Measurements from ENCODE around the gene ZSCAN16.

The ZSCAN16 gene

DNA sequence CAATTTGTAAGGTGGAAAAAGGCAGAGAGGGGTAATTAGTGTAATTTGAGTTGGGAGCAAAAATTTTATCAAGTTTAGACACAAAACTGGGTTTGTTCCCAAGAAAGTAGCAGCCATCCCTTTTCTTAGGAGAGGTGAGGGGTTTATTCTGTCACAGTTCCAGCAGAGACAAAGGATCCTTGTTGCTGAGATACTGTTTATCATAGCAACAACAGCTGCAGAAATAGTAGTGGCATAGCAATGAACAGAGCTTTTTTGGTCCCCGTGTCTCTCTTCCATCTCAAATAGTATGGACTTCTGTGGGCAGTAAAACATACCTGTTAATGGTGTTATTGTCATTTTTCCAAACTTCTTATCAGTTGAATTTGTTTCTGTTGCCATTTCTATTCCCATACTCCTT lies 41.2 kb downstream of the ZSCAN16 start:
- H3K27ac ChIP-seq, result no peak overlapping the region
- DNase-seq (ENCODE audit: low read depth, low spot score), result no peak

DNA sequence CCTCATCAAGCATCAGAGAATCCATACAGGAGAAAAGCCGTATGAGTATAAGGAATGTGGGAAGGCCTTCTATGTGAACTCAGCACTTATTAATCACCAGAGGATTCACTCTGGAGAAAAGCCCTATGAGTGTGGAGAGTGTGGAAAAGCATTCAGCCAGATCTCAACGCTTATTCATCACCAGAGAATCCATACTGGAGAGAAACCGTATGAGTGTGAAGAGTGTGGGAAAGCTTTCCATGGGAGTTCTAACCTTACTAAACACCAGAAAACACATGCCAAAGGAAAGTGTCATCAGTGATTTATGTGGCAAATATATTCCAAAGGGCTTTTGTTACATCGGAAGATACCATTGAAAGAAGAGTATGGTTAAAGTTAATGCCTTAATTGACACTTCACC lies 42.7 kb downstream of the ZSCAN16 start:
- peak overlapping the region; percentile 14 for H3K27ac ChIP-seq

DNA sequence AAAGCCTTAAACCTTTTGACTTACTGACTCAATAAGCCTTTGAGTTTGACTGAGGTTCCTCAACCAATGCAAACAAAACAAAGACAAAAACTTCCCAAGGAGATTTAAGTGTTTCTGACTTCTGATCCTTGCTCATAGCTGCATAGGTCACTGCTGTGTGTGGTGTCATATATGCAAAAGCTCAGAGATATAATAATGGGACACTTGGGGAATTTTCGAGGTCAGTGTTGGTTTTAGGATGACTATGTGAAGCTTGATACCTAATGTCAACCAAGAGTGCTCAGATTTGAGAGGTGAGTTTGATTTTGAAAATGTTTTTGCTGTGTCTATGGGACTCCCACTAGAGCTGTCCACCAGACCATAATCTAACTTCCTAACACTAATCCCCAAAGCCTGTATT lies 43.5 kb downstream of the ZSCAN16 start:
- no peak overlapping the region for H3K27ac ChIP-seq
- no peak for DNase-seq (ENCODE audit: low read depth, low spot score)

More for the DNA sequence above, 42.7 kb downstream of the ZSCAN16 start:
- peak; percentile 20 for DNase-seq (ENCODE audit: low read depth, low spot score)

DNA sequence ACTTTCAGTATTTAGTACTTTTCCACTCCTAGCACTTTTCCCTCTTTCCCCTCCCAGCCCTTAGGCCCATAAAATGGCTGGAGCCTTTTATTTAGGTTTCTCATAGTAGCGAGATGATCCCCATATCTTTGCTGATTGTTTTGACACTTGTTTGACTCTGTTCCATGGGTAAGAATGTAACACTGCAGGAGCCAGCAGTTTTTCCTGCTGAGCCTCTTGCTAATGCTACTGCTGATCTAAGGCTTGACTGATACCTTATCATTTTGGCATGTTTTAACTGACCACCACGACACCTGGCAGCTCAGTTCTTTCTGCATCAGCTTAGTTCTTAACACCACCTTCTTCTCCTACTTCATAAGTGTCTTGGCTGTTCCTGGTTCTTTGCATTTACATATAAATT lies 46.9 kb downstream of the ZSCAN16 start:
- no peak overlapping the region for H3K27ac ChIP-seq
- DNase-seq (ENCODE audit: low read depth, low spot score), result no peak

DNA sequence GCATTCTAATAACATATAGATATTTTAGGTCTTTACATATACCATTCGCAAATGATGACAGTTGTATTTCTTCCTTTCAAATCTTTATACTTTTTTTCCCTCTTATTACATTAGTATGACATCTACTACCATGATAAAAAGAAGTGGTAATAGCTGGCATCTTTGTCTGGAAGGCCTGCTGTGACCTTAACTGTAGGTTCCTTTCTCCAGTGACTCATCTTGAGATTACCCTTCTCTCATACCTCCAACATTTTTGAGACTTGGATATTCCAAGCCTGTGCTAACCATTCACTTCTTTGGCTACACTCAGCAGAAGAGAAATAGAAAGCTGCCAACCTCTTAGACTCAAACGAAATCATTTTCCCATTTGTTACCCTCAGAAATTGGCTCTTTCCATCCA lies 47.6 kb downstream of the ZSCAN16 start:
- H3K27ac ChIP-seq, result no peak overlapping the region
- DNase-seq (ENCODE audit: low read depth, low spot score), result no peak

DNA sequence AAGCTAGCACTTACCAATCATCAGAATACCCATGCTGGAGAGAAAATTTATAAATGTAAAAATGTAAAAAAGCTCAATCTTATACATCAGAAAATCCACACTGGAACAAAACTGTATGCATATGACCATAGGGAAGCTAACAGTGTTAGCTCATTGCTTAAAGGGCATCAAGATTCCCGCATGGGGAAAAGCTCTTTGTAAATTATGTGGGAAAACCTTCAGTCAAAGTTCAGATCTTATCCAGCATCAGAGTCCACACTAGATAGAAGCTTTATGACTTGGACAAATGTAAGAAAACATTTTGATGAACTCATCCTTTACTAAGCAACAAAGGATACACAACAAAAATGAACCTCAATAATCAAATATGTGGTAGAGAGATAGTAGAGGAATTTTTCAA lies 52.0 kb downstream of the ZSCAN16 start:
- no peak overlapping the region for H3K27ac ChIP-seq
- no peak for DNase-seq (ENCODE audit: low read depth, low spot score)

Measured in epithelial cell of prostate (primary cell).